Neural cell (in vitro differentiated cells): ENCODE data around the gene ZRANB1.

Experiments
- CTCF ChIP-seq: fragments of 450-650 bp; IDR thresholded peaks from 2 replicates; pipeline ENCODE4 v1.5.1; 2014; ENCODE audit warnings: antibody characterized with exemption, mild to moderate bottlenecking, moderate library complexity; ENCODE audit not compliant: poor library complexity, severe bottlenecking
- EP300 ChIP-seq: fragments of 450-650 bp; conservative IDR thresholded peaks from 2 replicates; pipeline ENCODE4 v1.6.1; 2014; ENCODE audit warnings: antibody characterized with exemption, mild to moderate bottlenecking, moderate library complexity; ENCODE audit not compliant: poor library complexity, severe bottlenecking
- EZH2 ChIP-seq: fragments of 200-600, 300-800 bp; shearing (Covaris generic), sonication (generic); IDR thresholded peaks from 2 replicates; pipeline ENCODE4 v1.6.1; 2014; ENCODE audit warnings: antibody characterized with exemption, low read length, borderline replicate concordance, mild to moderate bottlenecking; ENCODE audit not compliant: insufficient read depth, poor library complexity, severe bottlenecking
- MXI1 ChIP-seq: fragments of 450-650 bp; conservative IDR thresholded peaks from 2 replicates; pipeline ENCODE4 v1.6.1; 2014; ENCODE audit warnings: antibody characterized with exemption, mild to moderate bottlenecking; ENCODE audit not compliant: poor library complexity, severe bottlenecking
- RAD21 ChIP-seq: fragments of 450-650 bp; conservative IDR thresholded peaks from 2 replicates; pipeline ENCODE4 v1.6.1; 2014; ENCODE audit warnings: antibody characterized with exemption, mild to moderate bottlenecking, moderate library complexity
- SMC3 ChIP-seq: fragments of 450-650 bp; conservative IDR thresholded peaks from 2 replicates; pipeline ENCODE4 v1.6.1; 2014; ENCODE audit warnings: antibody characterized with exemption, mild to moderate bottlenecking, moderate library complexity; ENCODE audit not compliant: poor library complexity
- TAF1 ChIP-seq: IDR thresholded peaks from 2 replicates; pipeline ENCODE4 v1.6.1; 2012; ENCODE audit warnings: low read depth
- TF ChIP-seq, protein P1 (sequence below): IDR thresholded peaks from 2 replicates; pipeline ENCODE4 v1.6.1; 2012; ENCODE audit warnings: borderline replicate concordance

- TF ChIP-seq EP300 = no peak
- TF ChIP-seq CTCF = no peak
- no peak for TF ChIP-seq TAF1
- TF ChIP-seq, protein P1, sequence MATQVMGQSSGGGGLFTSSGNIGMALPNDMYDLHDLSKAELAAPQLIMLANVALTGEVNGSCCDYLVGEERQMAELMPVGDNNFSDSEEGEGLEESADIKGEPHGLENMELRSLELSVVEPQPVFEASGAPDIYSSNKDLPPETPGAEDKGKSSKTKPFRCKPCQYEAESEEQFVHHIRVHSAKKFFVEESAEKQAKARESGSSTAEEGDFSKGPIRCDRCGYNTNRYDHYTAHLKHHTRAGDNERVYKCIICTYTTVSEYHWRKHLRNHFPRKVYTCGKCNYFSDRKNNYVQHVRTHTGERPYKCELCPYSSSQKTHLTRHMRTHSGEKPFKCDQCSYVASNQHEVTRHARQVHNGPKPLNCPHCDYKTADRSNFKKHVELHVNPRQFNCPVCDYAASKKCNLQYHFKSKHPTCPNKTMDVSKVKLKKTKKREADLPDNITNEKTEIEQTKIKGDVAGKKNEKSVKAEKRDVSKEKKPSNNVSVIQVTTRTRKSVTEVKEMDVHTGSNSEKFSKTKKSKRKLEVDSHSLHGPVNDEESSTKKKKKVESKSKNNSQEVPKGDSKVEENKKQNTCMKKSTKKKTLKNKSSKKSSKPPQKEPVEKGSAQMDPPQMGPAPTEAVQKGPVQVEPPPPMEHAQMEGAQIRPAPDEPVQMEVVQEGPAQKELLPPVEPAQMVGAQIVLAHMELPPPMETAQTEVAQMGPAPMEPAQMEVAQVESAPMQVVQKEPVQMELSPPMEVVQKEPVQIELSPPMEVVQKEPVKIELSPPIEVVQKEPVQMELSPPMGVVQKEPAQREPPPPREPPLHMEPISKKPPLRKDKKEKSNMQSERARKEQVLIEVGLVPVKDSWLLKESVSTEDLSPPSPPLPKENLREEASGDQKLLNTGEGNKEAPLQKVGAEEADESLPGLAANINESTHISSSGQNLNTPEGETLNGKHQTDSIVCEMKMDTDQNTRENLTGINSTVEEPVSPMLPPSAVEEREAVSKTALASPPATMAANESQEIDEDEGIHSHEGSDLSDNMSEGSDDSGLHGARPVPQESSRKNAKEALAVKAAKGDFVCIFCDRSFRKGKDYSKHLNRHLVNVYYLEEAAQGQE = no peak
- no peak for TF ChIP-seq EZH2
- TF ChIP-seq RAD21 = no peak
- no peak for TF ChIP-seq SMC3
- no peak for TF ChIP-seq MXI1
Observed at GRCh38 chr10:125003146-125003900, 61.4 kb downstream of the ZRANB1 start.
